Esophagus muscularis mucosa (tissue), 4 donors: ENCODE results near the gene FUT3. TPM values are rescaled to one million over a fixed set of nuclear protein-coding genes. Genes with fewer than 3 reads are reported as not detected.

Source experiments
- DNase-seq: peaks from one replicate; pipeline ENCODE4 v3.0.0-alpha.2; 2017; ENCODE audit errors: extremely low spot score
- H3K27ac ChIP-seq, 4 donors: fragments of 200-600 bp; sonication (generic); replicated peaks in 1 of 4; 1 replicate in 3 of 4; 2 replicates in 1 of 4; pipeline ENCODE4 v1.5.1; 2016 to 2019; ENCODE audit warnings: mild to moderate bottlenecking in 1 of 4
- H3K27me3 ChIP-seq, 4 donors: fragments of 200-600 bp; sonication (generic); one replicate each; pipeline versions ENCODE4 v1.5.1 to v1.6.0; 2016 to 2019
- H3K36me3 ChIP-seq, 4 donors: fragments of 200-600 bp; sonication (generic); one replicate each; pipeline ENCODE4 v1.5.1; 2016 to 2019
- H3K4me1 ChIP-seq, 4 donors: fragments of 200-600 bp; sonication (generic); one replicate each; pipeline ENCODE4 v1.5.1; 2016 to 2019
- H3K4me3 ChIP-seq, 4 donors: fragments of 200-600 bp; sonication (generic); 1 replicate in 2 of 4; 2 replicates in 2 of 4; pipeline ENCODE4 v1.5.1; 2016 to 2019; ENCODE audit warnings: mild to moderate bottlenecking in 4 of 4, moderate library complexity in 1 of 4
- H3K9me3 ChIP-seq, 4 donors: fragments of 200-600 bp; sonication (generic); 1 replicate in 3 of 4; 2 replicates in 1 of 4; pipeline ENCODE4 v1.5.1; 2016 to 2019
- EP300 ChIP-seq: sonication (generic); formaldehyde crosslinking; IDR thresholded peaks from one replicate; pipeline ENCODE4 v1.6.1; 2017; ENCODE audit warnings: antibody characterized with exemption
- POLR2A ChIP-seq: fragments of 450-650 bp; IDR thresholded peaks from one replicate; pipeline ENCODE4 v1.6.1; 2017; ENCODE audit warnings: antibody characterized with exemption, moderate library complexity, mild to moderate bottlenecking, low read depth
- POLR2AphosphoS5 ChIP-seq, 2 donors: sonication (generic); formaldehyde crosslinking; IDR thresholded peaks; one replicate each; pipeline ENCODE4 v1.6.1; 2017; ENCODE audit warnings: antibody characterized with exemption in 2 of 2
- WGBS: methylation state at CpG from one replicate; pipeline ENCODE4 v1.1.5; 2018; 5-methylcytosine and 5-hydroxymethylcytosine counted together
- intact Hi-C: fragments of 100-400 bp; cut with DNase I; formaldehyde crosslinking; loops from one replicate; pipeline ENCODE4 v1.15.1; 2023
- total RNA-seq, 4 donors: library from RNA; depleted of rRNA; stranded (reverse); fragments of >200 nt; gene quantifications; one replicate each; pipeline versions ENCODE4 v1.1.0 to v1.2.1, GENCODE V29; 2016
- TF ChIP-seq, protein P1 (sequence below), 3 experiments: fragments of 200-600 bp in 2 of 3; fragments of 450-650 bp in 1 of 3; sonication (generic) in 2 of 3; IDR thresholded peaks; one replicate each; pipeline ENCODE4 v1.5.1; 2017 to 2019; ENCODE audit warnings: antibody characterized with exemption in 3 of 3, mild to moderate bottlenecking in 2 of 3, moderate library complexity in 1 of 3

The FUT3 gene
- total RNA-seq, 4 donors from 2014 or later: 0.57 TPM; not detected in 3

DNA sequence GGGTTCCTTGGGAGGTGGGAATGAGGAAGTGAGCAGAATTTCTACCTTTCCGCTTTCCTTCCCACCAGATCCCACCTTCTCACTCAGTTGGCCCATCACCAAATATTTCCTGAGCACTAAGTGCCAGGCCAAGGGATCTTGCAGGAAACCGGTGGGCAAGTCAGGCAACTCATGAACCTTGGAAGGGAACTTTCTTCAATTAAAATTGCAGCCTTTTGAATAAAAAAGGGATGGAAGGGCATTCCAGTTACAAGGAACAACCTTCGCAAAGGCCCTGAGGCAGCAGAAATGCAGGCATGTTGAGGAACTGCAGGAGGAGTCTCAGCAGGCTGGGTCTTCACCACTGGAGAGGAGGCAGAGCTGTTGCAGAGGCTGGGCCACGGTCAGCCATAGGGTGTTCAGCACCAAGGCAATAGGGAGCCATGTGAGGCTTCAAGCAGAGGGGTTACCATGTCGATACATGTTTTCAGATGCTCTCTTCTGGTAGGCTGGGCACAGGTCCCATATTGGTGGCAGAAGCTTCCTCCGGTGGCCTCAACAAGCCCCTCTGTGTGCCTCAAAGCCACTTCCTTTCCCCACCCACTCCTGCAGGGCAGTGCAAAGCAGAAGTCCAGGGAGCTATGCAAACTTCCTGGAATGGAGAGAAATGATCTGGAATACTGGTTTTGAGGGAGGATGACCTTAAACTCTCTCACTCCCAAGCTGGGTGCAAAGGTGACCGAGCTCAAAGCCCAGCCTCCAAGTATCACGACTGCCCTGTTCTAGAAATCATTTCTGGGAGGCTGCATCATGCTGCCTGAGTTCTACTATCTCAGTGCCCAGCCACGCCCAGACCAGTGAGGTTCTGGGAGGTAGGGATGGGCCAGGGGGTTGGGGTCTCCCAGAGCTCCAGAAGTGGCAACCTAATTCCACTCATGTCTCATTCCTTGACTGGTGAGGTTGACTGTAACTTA, 11.9 kb downstream of the FUT3 start, which contains the start of gene FUT6:
Gene FUT6 (minus strand): TSS at position 638 of the 953 bp plus-strand sequence. CDS start 7,135 bp downstream, outside the sequence.
- WGBS: 84% methylated on average over 6 of the region's 9 CpGs
- TF ChIP-seq, protein P1, sequence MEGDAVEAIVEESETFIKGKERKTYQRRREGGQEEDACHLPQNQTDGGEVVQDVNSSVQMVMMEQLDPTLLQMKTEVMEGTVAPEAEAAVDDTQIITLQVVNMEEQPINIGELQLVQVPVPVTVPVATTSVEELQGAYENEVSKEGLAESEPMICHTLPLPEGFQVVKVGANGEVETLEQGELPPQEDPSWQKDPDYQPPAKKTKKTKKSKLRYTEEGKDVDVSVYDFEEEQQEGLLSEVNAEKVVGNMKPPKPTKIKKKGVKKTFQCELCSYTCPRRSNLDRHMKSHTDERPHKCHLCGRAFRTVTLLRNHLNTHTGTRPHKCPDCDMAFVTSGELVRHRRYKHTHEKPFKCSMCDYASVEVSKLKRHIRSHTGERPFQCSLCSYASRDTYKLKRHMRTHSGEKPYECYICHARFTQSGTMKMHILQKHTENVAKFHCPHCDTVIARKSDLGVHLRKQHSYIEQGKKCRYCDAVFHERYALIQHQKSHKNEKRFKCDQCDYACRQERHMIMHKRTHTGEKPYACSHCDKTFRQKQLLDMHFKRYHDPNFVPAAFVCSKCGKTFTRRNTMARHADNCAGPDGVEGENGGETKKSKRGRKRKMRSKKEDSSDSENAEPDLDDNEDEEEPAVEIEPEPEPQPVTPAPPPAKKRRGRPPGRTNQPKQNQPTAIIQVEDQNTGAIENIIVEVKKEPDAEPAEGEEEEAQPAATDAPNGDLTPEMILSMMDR (IDR thresholded peaks at IDR 0.05): no peak
- TF ChIP-seq EP300 (no peak), POLR2A (no peak)
- Histone ChIP-seq H3K27me3 (no peaks in the 10 kb centered on the region), H3K27ac (no peak within 1 kb of the TSS), H3K4me3 (no peak within 1 kb of the TSS), H3K9me3 (no peaks in the 10 kb centered on the region), H3K4me1 (peaks cover 0 to 10% (median 0%) of the 10 kb centered on the region in 4 donors), H3K36me3 (no peaks in the 10 kb centered on the region)
- intact Hi-C loops: no loop called here
- no peak for DNase-seq

DNA sequence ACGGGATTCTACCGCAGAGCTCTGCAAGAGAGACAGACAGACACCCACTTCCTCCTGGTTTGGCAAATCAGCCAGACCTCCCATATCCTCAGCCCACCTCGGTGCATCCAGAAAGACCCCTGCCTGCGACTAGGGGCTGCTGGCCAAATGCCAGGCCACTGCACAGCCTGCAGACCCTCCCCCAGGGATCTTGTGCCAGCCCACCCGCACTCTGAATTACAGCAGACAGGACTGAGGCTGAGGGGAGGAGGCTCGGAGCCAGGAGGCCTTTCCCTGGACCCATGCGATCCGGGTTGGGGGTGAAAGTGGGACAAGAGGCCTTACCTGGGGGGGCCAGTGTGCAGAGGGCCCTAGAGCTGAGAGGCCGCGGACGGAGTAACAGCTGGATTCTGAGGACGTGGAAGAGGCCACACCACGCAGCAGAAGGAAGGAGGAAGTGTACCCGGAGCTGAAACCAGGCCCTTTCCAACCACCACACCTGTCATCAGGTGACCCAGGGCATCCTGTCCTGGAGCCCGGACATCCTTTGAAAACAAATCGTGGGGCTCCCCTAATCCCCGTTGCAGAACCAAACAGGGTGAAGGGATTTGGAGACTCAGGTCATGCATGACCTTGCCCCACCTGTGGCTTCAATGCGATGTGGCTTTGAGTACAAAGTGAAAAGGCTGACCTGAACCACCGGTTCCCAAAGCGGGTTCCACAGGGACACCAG, 12.7 kb downstream of the FUT3 start:
- Histone ChIP-seq H3K4me1 (peaks cover 0 to 10% (median 0%) of the 10 kb centered on the region in 4 donors), H3K27ac (no peak overlapping the region), H3K4me3 (no peak overlapping the region), H3K36me3 (no peaks in the 10 kb centered on the region), H3K9me3 (no peaks in the 10 kb centered on the region), H3K27me3 (no peaks in the 10 kb centered on the region)
- no peak for DNase-seq
- intact Hi-C loops: no loop called here
- TF ChIP-seq EP300: no peak
- TF ChIP-seq, protein P1 (IDR thresholded peaks at IDR 0.05): no peak
- no peak for TF ChIP-seq POLR2A
- 85% methylated on average over 11 of the region's 20 CpGs for WGBS

GRCh38 chr19:5837761-5838352, 13.4 kb downstream of the FUT3 start:
- Histone ChIP-seq H3K27ac (no peak overlapping the region), H3K4me3 (no peak overlapping the region), H3K36me3 (no peaks in the 10 kb centered on the region), H3K9me3 (no peaks in the 10 kb centered on the region), H3K4me1 (peaks cover 0 to 10% (median 0%) of the 10 kb centered on the region in 4 donors), H3K27me3 (no peaks in the 10 kb centered on the region)
- WGBS: 56% methylated on average over 15 of the region's 15 CpGs
- TF ChIP-seq EP300: no peak
- TF ChIP-seq POLR2AphosphoS5 (IDR thresholded peaks at IDR 0.05): no peak
- TF ChIP-seq POLR2A: no peak
- TF ChIP-seq, protein P1 (IDR thresholded peaks at IDR 0.05): no peak
- intact Hi-C loops: no loop called here
- no peak for DNase-seq

DNA sequence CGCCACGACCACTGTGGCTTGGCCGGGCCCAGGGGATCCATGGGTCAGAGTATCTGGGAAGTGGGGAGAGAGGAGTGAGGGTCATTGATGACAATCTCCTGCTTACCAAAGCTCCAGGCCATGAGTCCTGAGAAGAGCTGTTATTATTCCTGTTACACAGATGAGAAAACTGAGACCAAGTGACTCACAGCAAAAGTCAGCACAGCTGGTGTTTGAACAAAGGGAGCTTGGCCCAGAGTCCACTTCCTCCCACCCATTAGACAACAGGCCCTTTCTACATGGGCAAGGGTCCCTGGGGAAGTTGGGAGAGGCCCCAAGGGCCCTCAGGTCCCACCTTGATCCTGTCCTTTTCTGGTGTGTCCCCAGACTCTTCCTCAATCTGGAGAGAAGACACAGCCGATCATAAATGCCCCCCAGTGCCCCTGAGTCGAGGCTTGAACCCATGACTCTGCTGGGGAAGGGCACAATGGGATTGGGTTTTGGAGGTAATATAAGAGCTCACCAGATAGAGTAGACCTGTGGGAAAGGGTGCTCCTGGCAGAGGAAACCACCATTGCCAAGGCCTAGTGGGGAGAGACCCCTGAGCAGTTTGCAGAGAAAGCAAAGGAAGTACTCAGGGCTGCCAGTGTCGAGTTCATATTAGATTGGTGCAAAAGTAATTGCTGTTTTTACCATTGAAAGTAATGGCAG, 18.6 kb downstream of the FUT3 start:
- peaks cover 0 to 29% (median 1%) of the 10 kb centered on the region in 4 donors for H3K27me3 ChIP-seq
- peaks cover 11 to 25% (median 23%) of the 10 kb centered on the region in 4 donors for H3K4me1 ChIP-seq
- 86% methylated on average over 5 of the region's 6 CpGs for WGBS
- no peak overlapping the region for H3K27ac ChIP-seq
- no peak overlapping the region for H3K4me3 ChIP-seq
- no peak for DNase-seq
- intact Hi-C loops: no loop called here
- TF ChIP-seq POLR2AphosphoS5 (IDR thresholded peaks at IDR 0.05) (no peak), POLR2A (no peak), EP300 (no peak)
- TF ChIP-seq, protein P1 (IDR thresholded peaks at IDR 0.05): no peak
- no peaks in the 10 kb centered on the region for H3K9me3 ChIP-seq
- H3K36me3 ChIP-seq: no peaks in the 10 kb centered on the region
